NT2/D1 (cell line): ENCODE data around the gene TMEM141.
"Not testable (repeated sequence)": the region's sequence is repeated elsewhere in the genome, so short reads cannot be mapped to it uniquely, and the experiment has no call there.

Experiments used
- DNase-seq: peaks from one replicate; pipeline ENCODE4 v3.0.0-alpha.2; 2011; ENCODE audit warnings: low read depth, low spot score
- H3K27me3 ChIP-seq: 2 replicates; pipeline ENCODE4 v1.6.0; 2011; ENCODE audit warnings: mild to moderate bottlenecking; ENCODE audit not compliant: insufficient read length, insufficient read depth
- H3K36me3 ChIP-seq: 2 replicates; pipeline ENCODE4 v1.6.1; 2011; ENCODE audit warnings: mild to moderate bottlenecking, low read length, mixed read lengths; ENCODE audit not compliant: insufficient read depth, insufficient read length
- H3K4me1 ChIP-seq: 2 replicates; pipeline ENCODE4 v1.5.1; 2011; ENCODE audit not compliant: insufficient read depth, insufficient read length
- H3K4me3 ChIP-seq: 2 replicates; pipeline ENCODE4 v1.5.1; 2011; ENCODE audit warnings: low read depth; ENCODE audit not compliant: insufficient read length
- H3K9ac ChIP-seq: 2 replicates; pipeline ENCODE4 v1.6.0; 2011; ENCODE audit warnings: low read depth; ENCODE audit not compliant: insufficient read length
- H3K9me3 ChIP-seq: 2 replicates; pipeline ENCODE4 v1.5.1; 2011; ENCODE audit warnings: mild to moderate bottlenecking, low read length; ENCODE audit not compliant: insufficient read depth
- SUZ12 ChIP-seq: IDR thresholded peaks from 2 replicates; pipeline ENCODE4 v1.6.1; 2011; ENCODE audit not compliant: insufficient read length, insufficient read depth; ENCODE audit errors: extremely low read depth
- YY1 ChIP-seq: IDR thresholded peaks from 2 replicates; pipeline ENCODE4 v1.6.1; 2011; ENCODE audit not compliant: insufficient read length, insufficient read depth
- ZNF274 ChIP-seq: IDR thresholded peaks from 2 replicates; pipeline ENCODE4 v1.6.1; 2011; ENCODE audit warnings: mild to moderate bottlenecking, low read depth, low read length

Gene TMEM141

DNA sequence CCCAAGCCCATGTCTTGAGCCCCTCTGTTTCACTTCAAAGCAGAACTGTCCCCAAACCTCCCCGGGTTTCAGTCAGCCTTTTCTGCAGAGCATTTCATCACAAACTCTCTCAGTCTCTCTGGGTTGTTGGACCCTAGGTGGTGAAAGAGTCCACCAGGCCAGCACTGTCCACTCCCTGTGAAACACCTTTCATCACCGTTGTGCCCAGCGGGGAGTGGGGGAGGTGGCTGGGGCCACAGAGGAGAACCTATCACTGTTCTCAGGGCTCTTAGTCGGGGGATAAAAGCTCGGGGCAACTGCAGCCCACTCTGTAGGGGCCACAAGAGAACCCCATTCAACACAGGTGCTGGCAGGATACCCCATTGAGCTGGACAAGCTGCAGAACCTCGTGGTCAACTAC is 11.2 kb downstream of the TMEM141 start:
- DNase-seq, result no peak
- Histone ChIP-seq H3K4me3 (no peak overlapping the region), H3K9ac (no peak overlapping the region), H3K27me3 (peaks cover 21% of the 10 kb centered on the region), H3K36me3 (peaks cover 35% of the 10 kb centered on the region), H3K4me1 (peaks cover 18% of the 10 kb centered on the region), H3K9me3 (no peaks in the 10 kb centered on the region)
- no peak for TF ChIP-seq SUZ12
- TF ChIP-seq ZNF274, result no peak
- no peak for TF ChIP-seq YY1

DNA sequence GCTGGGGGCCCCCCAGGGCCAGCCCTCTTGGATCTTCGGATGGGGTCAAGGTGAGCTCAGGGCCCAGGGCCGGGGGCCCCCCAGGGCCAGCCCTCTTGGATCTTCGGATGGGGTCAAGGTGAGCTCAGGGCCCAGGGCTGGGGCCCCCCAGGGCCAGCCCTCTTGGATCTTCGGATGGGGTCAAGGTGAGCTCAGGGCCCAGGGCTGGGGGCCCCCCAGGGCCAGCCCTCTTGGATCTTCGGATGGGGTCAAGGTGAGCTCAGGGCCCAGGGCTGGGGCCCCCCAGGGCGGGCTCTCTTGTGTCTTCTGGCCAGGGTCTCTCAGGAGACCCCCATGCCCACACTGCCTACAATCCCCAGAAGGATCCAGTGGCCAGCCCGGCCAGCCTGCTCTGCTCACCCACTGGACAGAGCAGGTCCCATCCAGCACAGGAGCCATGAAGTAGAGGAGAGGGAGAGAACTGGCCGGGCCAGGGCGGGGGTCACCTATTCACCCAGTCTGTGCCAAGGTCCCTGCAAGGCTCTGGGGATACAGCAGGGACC is 11.9 kb downstream of the TMEM141 start:
- Histone ChIP-seq H3K4me1 (peaks cover 18% of the 10 kb centered on the region), H3K27me3 (peaks cover 21% of the 10 kb centered on the region), H3K36me3 (peaks cover 35% of the 10 kb centered on the region)
- not testable (repeated sequence) for H3K4me3 ChIP-seq, H3K9ac ChIP-seq, DNase-seq, H3K9me3 ChIP-seq

DNA sequence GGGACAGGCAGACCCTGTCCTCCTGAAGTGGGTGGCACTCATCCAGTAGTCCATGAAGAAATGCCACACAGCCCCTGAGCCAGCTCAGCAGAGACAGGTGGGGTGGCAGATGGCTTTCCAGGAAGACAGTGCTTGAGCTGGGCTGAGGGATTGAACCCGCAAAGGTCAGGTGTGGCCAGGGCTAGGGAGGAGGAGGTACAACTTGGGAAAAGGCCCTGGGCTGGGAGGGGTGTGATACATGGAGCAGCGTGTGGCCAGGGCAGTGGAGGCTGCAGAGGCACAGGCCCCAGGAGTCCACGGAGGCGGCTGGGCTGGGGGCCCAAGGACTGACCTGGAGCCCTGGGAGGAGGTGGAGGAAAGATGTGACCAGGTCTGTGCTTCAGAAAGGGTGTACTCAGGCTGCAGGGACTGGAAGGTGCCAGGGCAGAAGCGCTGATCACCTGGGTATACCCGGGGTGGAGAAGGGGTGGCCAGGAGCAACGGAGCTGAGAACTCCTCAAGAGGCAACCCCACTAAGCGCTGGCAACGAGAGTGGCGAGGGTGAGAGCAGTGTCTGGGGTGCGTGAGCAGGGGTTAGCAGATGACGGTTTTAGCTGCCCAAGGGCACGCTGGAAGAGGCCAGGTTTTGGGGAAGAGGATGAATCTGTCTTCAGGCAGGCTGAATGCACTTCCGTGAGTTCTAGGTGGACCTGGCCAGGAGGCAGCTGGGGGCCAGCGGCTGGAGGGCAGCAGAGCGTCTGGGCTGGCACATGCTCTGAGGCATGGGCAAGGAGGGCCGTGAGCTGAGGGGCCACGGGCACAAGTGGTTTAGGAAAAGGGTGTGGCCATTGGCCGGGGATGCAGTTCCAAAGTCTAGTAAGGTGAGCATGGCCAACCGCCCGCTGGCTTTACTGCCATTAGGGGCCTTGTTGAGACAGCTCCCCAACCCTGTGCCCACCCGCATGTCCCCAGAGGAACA is 12.7 kb downstream of the TMEM141 start:
- Histone ChIP-seq H3K9ac (no peak overlapping the region), H3K4me3 (no peak overlapping the region), H3K4me1 (peaks cover 14% of the 10 kb centered on the region), H3K36me3 (peaks cover 35% of the 10 kb centered on the region), H3K9me3 (no peaks in the 10 kb centered on the region), H3K27me3 (peaks cover 16% of the 10 kb centered on the region)
- DNase-seq, result no peak
- TF ChIP-seq YY1 (no peak), SUZ12 (no peak), ZNF274 (no peak)

DNA sequence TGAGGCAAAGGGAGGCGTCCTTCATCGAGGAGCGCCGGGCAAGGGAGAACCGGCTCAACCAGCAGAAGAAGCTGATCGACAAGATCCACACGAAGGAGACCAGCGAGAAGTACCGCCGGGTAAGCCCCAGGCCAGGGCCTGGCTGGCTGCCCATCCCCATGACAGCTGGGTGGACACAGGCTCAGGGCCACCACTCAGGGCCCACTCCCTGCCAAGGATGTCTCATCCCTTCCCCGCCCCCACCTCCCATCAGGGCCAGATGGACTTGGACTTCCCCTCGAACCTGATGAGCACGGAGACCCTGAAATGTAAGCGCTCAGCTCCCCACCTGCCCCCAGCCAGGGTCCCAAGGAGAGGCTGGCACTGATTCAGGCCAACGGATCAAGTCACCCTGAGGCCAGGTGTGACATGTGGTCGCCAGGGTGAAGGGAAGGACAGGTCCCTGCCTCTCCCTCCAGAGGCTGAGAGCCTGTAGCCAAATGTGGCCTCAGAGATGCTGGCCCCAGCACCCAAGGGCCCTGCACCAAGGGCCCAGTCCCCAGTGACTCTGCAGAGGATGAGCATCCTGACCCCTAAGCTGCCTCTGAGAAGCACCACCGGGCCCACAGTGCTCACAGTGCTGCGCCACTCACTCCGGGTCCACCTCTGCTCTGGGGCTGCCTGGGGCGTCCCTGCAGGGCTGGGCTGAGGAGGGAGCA is 13.5 kb downstream of the TMEM141 start:
- Histone ChIP-seq H3K9me3 (no peaks in the 10 kb centered on the region), H3K36me3 (peaks cover 43% of the 10 kb centered on the region), H3K4me1 (peaks cover 6% of the 10 kb centered on the region), H3K27me3 (peaks cover 7% of the 10 kb centered on the region), H3K4me3 (no peak overlapping the region), H3K9ac (peak overlapping the region; percentile 16)
- DNase-seq, result no peak
- no peak for TF ChIP-seq ZNF274
- no peak for TF ChIP-seq YY1
- TF ChIP-seq SUZ12, result no peak

DNA sequence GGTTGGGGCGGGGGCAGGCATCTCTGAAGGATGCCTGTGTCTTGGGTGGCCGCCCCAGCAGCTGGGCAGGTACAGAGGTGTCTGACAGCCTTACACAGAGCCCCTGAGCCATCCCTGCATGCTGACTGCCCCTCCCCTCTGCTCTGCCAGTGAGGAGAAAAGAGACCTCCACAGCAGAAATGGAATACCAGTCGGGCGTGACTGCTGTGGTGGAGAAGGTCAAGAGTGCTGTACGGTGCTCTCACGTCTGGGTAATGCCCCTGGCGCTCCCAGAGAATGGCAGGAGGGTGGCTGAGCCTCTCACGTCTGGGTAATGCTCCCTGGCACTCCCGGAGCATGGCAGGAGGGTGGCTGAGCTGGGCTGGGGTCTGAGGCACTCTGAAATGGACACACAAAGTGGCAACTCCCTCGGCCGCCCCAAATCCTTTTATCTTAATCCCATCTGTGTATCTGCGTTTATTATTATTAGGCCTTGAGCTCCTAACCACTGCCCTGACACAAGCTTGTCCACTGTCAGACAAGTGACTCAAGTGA is 14.1 kb downstream of the TMEM141 start:
- H3K9ac ChIP-seq, result peak overlapping the region; percentile 16
- no peaks in the 10 kb centered on the region for H3K9me3 ChIP-seq
- peaks cover 50% of the 10 kb centered on the region for H3K36me3 ChIP-seq
- DNase-seq, result no peak
- TF ChIP-seq ZNF274 (no peak), YY1 (no peak), SUZ12 (no peak)
- H3K4me3 ChIP-seq, result no peak overlapping the region
- peaks cover 6% of the 10 kb centered on the region for H3K4me1 ChIP-seq
- peaks cover 5% of the 10 kb centered on the region for H3K27me3 ChIP-seq

DNA sequence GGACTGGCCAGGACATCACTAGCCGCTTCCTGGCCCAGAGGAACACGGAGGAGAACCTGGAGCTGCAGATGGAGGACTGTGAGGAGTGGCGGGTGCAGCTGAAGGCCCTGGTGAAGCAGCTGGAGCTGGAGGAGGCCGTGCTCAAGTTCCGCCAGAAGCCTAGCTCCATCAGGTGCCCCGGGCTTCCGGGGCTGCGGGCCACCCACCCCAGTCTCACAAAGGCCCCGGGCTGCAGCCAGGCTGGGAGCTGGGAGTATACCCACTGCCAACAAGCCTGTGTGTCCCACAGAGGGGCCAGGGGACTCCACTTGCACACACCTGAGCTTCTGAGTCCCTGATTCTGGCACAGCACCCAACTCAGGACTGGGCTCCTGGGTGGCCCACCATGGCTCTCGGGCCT is 14.9 kb downstream of the TMEM141 start:
- H3K27me3 ChIP-seq, result peaks cover 5% of the 10 kb centered on the region
- H3K4me3 ChIP-seq, result no peak overlapping the region
- TF ChIP-seq ZNF274 (no peak), SUZ12 (no peak), YY1 (no peak)
- H3K9me3 ChIP-seq, result no peaks in the 10 kb centered on the region
- H3K36me3 ChIP-seq, result peaks cover 56% of the 10 kb centered on the region
- DNase-seq, result no peak
- H3K9ac ChIP-seq, result peak overlapping the region; percentile 92
- peaks cover 6% of the 10 kb centered on the region for H3K4me1 ChIP-seq
